ENCODE measurements around the gene MEOX2.

The MEOX2 gene

DNA sequence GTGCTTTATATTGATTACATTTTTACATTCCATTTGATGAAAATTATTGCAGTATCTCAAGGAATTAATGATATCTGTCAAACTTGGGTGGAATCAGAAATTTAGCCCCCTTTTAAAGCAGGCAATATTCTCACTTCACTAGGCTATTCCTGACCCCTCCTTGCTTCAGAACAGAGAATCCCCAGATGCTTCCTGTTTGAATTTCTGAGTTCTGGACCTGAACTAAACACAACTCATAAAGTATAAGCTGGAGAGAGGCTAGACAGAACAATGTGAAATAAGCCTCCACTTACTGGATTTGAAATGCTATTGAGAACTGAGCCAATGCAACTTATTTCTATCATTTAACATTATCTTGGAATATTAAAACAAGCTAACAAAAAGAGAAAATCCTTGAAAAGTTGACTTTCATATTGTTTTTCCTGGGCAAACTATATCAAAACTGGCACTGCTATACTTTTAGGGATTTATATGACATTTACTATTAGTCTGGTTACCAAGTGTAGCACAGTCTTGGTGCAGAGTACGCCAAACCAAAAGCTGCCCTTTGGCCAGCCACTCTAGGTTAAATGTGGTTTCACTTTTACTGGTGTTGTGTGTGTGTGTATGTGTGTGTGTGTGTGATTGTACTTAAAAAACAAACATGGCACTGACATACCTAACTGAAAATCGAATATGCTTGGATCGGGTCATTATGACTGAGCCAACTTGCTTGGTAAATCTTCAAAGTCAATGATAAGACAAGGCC is 105.7 kb downstream of the MEOX2 start:
- peaks cover 8 to 9% of the 10 kb centered on the region in 2 donors for H3K4me1 ChIP-seq (ENCODE audit: control insufficient read depth in 1 of 2, insufficient read depth in 2 of 2, low read length in 2 of 2)
- H3K4me3 ChIP-seq (ENCODE audit: low read depth in 1 of 2, low read length in 2 of 2) = no peak overlapping the region
- H3K9ac ChIP-seq (ENCODE audit: low read depth in 1 of 2, low read length in 2 of 2) = no peak overlapping the region
- H3K27me3 ChIP-seq (ENCODE audit: control insufficient read depth in 1 of 2, insufficient read depth in 2 of 2, low read length in 2 of 2) = no peaks in the 10 kb centered on the region
- H3K27ac ChIP-seq (ENCODE audit: low read depth, low read length) = no peak overlapping the region
- peaks cover 6 to 10% of the 10 kb centered on the region in 2 donors for H3K9me3 ChIP-seq (ENCODE audit: control insufficient read depth in 1 of 2, low read length in 2 of 2)
- no peaks in the 10 kb centered on the region for H3K36me3 ChIP-seq (ENCODE audit: control insufficient read depth in 1 of 2, insufficient read depth in 2 of 2, low read length in 2 of 2)

- Histone ChIP-seq H3K27ac (ENCODE audit: low read depth, low read length) (no peak overlapping the region), H3K36me3 (ENCODE audit: control insufficient read depth in 1 of 2, insufficient read depth in 2 of 2, low read length in 2 of 2) (no peaks in the 10 kb centered on the region)
Measured at GRCh38 chr7:15577600-15577999, 108.9 kb downstream of the MEOX2 start.

DNA sequence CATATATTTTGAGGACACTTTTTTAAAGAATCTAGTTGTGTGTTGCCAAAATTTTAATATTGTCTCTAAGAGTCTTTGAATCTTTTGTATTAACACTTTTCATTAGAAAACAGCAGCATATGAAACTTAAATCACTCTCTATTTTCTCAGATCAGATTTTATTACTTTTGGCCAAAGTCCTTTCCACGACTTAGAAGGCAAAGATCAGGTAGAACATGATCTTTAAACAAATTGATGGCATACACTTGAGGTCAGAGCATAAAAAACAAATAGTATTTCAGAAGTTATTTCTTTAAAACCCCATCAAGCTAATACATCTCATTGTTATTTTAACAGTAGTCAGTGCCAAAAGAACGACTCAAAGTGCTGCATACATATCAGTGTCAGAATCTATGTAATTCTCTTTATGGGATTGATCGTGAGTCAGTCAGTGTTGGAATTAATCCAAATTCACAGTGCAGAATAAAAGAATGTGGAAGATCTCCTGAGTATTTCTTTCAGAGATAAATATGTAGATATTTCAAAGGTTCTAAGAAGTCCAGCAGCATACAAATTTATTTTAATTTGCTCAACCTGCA is 115.1 kb downstream of the MEOX2 start:
- Histone ChIP-seq H3K4me1 (ENCODE audit: control insufficient read depth in 1 of 2, insufficient read depth in 2 of 2, low read length in 2 of 2) (no peaks in the 10 kb centered on the region), H3K36me3 (ENCODE audit: control insufficient read depth in 1 of 2, insufficient read depth in 2 of 2, low read length in 2 of 2) (no peaks in the 10 kb centered on the region), H3K27ac (ENCODE audit: low read depth, low read length) (no peak overlapping the region), H3K27me3 (ENCODE audit: control insufficient read depth in 1 of 2, insufficient read depth in 2 of 2, low read length in 2 of 2) (no peaks in the 10 kb centered on the region), H3K4me3 (ENCODE audit: low read depth in 1 of 2, low read length in 2 of 2) (no peak overlapping the region), H3K9ac (ENCODE audit: low read depth in 1 of 2, low read length in 2 of 2) (no peak overlapping the region), H3K9me3 (ENCODE audit: control insufficient read depth in 1 of 2, low read length in 2 of 2) (no peaks in the 10 kb centered on the region)

More at GRCh38 chr7:15577600-15577999, 108.9 kb downstream of the MEOX2 start:
- Histone ChIP-seq H3K4me3 (ENCODE audit: low read depth in 1 of 2, low read length in 2 of 2) (no peak overlapping the region), H3K27me3 (ENCODE audit: control insufficient read depth in 1 of 2, insufficient read depth in 2 of 2, low read length in 2 of 2) (no peaks in the 10 kb centered on the region), H3K9ac (ENCODE audit: low read depth in 1 of 2, low read length in 2 of 2) (no peak overlapping the region), H3K9me3 (ENCODE audit: control insufficient read depth in 1 of 2, low read length in 2 of 2) (no peaks in the 10 kb centered on the region), H3K4me1 (ENCODE audit: control insufficient read depth in 1 of 2, insufficient read depth in 2 of 2, low read length in 2 of 2) (peaks cover 8 to 9% of the 10 kb centered on the region in 2 donors)

- Histone ChIP-seq H3K9ac (ENCODE audit: low read depth in 1 of 2, low read length in 2 of 2) (no peak overlapping the region), H3K4me3 (ENCODE audit: low read depth in 1 of 2, low read length in 2 of 2) (no peak overlapping the region), H3K27ac (ENCODE audit: low read depth, low read length) (no peak overlapping the region)
Measured at GRCh38 chr7:15567652-15568051, 118.8 kb downstream of the MEOX2 start.

GRCh38 chr7:15567036-15567435 is 119.4 kb downstream of the MEOX2 start:
- Histone ChIP-seq H3K9ac (ENCODE audit: low read depth in 1 of 2, low read length in 2 of 2) (no peak overlapping the region), H3K9me3 (ENCODE audit: control insufficient read depth in 1 of 2, low read length in 2 of 2) (no peaks in the 10 kb centered on the region), H3K4me3 (ENCODE audit: low read depth in 1 of 2, low read length in 2 of 2) (no peak overlapping the region)

More at GRCh38 chr7:15567652-15568051, 118.8 kb downstream of the MEOX2 start:
- Histone ChIP-seq H3K4me1 (ENCODE audit: control insufficient read depth in 1 of 2, insufficient read depth in 2 of 2, low read length in 2 of 2) (no peaks in the 10 kb centered on the region), H3K9me3 (ENCODE audit: control insufficient read depth in 1 of 2, low read length in 2 of 2) (no peaks in the 10 kb centered on the region), H3K36me3 (ENCODE audit: control insufficient read depth in 1 of 2, insufficient read depth in 2 of 2, low read length in 2 of 2) (no peaks in the 10 kb centered on the region), H3K27me3 (ENCODE audit: control insufficient read depth in 1 of 2, insufficient read depth in 2 of 2, low read length in 2 of 2) (no peaks in the 10 kb centered on the region)

DNA sequence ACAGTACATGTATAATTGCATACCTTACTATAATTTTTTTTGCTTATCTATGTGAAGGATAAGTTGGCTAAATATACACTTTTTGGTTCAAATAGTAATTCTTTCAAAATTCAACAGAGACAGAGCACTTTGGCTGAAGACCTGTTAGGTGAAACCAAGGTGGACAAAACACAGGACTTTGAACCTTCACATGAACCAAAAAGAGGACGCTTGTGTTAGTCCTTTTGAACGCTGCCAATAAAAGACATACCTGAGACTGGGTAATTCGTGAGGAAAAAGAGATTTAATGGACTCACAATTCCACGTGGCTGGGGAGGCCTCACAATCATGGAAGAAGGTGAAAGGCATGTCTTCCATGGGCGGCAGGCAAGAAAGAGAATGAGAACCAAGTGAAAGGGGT is 120.0 kb downstream of the MEOX2 start:
- Histone ChIP-seq H3K27me3 (ENCODE audit: control insufficient read depth in 1 of 2, insufficient read depth in 2 of 2, low read length in 2 of 2) (no peaks in the 10 kb centered on the region), H3K36me3 (ENCODE audit: control insufficient read depth in 1 of 2, insufficient read depth in 2 of 2, low read length in 2 of 2) (no peaks in the 10 kb centered on the region), H3K4me3 (ENCODE audit: low read depth in 1 of 2, low read length in 2 of 2) (no peak overlapping the region), H3K4me1 (ENCODE audit: control insufficient read depth in 1 of 2, insufficient read depth in 2 of 2, low read length in 2 of 2) (no peaks in the 10 kb centered on the region), H3K9ac (ENCODE audit: low read depth in 1 of 2, low read length in 2 of 2) (no peak overlapping the region), H3K27ac (ENCODE audit: low read depth, low read length) (no peak overlapping the region), H3K9me3 (ENCODE audit: control insufficient read depth in 1 of 2, low read length in 2 of 2) (no peaks in the 10 kb centered on the region)

More at GRCh38 chr7:15567036-15567435, 119.4 kb downstream of the MEOX2 start:
- H3K27me3 ChIP-seq (ENCODE audit: control insufficient read depth in 1 of 2, insufficient read depth in 2 of 2, low read length in 2 of 2) = no peaks in the 10 kb centered on the region
- H3K4me1 ChIP-seq (ENCODE audit: control insufficient read depth in 1 of 2, insufficient read depth in 2 of 2, low read length in 2 of 2) = no peaks in the 10 kb centered on the region
- no peak overlapping the region for H3K27ac ChIP-seq (ENCODE audit: low read depth, low read length)
- H3K36me3 ChIP-seq (ENCODE audit: control insufficient read depth in 1 of 2, insufficient read depth in 2 of 2, low read length in 2 of 2) = no peaks in the 10 kb centered on the region

DNA sequence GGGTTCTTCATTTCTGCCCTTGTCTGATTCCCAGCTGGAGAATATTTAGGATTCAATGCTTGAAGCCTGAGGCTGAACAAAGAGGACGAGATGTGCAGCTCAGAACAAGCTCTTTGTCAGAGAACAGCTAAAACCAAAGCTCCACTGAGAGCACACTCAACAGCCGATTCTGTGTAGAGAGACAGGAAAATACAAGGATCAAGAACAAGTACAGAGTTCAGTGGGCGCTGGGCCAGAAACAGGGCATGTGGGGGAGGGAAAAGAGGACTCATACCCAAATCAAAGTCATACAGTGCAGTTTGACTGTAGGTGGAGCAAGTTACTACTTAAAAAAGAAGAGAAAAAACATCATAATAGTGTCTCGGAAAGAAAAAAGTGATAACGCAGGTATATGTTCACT is 124.6 kb downstream of the MEOX2 start, which contains the start of gene AGMO:
AGMO (minus strand) TSS at position 181 of the 400 bp plus-strand sequence.
- Histone ChIP-seq H3K4me3 (ENCODE audit: low read depth in 1 of 2, low read length in 2 of 2) (peak within 1 kb of the TSS; percentile 64 to 67), H3K27me3 (ENCODE audit: control insufficient read depth in 1 of 2, insufficient read depth in 2 of 2, low read length in 2 of 2) (peaks cover 0 to 7% of the 10 kb centered on the region in 2 donors), H3K9ac (ENCODE audit: low read depth in 1 of 2, low read length in 2 of 2) (peak within 1 kb of the TSS; percentile 40 to 66), H3K4me1 (ENCODE audit: control insufficient read depth in 1 of 2, insufficient read depth in 2 of 2, low read length in 2 of 2) (peaks cover 0 to 5% of the 10 kb centered on the region in 2 donors), H3K36me3 (ENCODE audit: control insufficient read depth in 1 of 2, insufficient read depth in 2 of 2, low read length in 2 of 2) (no peaks in the 10 kb centered on the region), H3K9me3 (ENCODE audit: control insufficient read depth in 1 of 2, low read length in 2 of 2) (no peaks in the 10 kb centered on the region), H3K27ac (ENCODE audit: low read depth, low read length) (no peak within 1 kb of the TSS)
